ENCODE measurements around the gene AUTS2.
"Not testable (repeated sequence)": the region's sequence is repeated elsewhere in the genome, so short reads cannot be mapped to it uniquely, and the experiment has no call there.

The AUTS2 gene

GRCh38 chr7:70707823-70708243, 1109.6 kb downstream of the AUTS2 start:
- in situ Hi-C loops (cut with MboI; ENCODE audit: low sequenced_read_pairs), result no loop called here

GRCh38 chr7:70710011-70710480, 1111.8 kb downstream of the AUTS2 start:
- in situ Hi-C loops (cut with MboI; ENCODE audit: low sequenced_read_pairs), result no loop called here

GRCh38 chr7:70710651-70711050, 1112.4 kb downstream of the AUTS2 start:
- in situ Hi-C loops (cut with MboI; ENCODE audit: low sequenced_read_pairs), result no loop called here

- in situ Hi-C loops (cut with MboI; ENCODE audit: low sequenced_read_pairs), result no loop called here
Measured at GRCh38 chr7:70711452-70711851, 1113.2 kb downstream of the AUTS2 start.

- in situ Hi-C loops (cut with MboI; ENCODE audit: low sequenced_read_pairs), result no loop called here
Measured at GRCh38 chr7:70712942-70713341, 1114.7 kb downstream of the AUTS2 start.

- in situ Hi-C loops (cut with MboI; ENCODE audit: low sequenced_read_pairs), result no loop called here
Measured at GRCh38 chr7:70714506-70715038, 1116.3 kb downstream of the AUTS2 start.

GRCh38 chr7:70717553-70718329, 1119.5 kb downstream of the AUTS2 start:
- in situ Hi-C loops (cut with MboI; ENCODE audit: low sequenced_read_pairs), result no loop called here

GRCh38 chr7:70719125-70719524, 1120.8 kb downstream of the AUTS2 start:
- in situ Hi-C loops (cut with MboI; ENCODE audit: low sequenced_read_pairs), result no loop called here

- in situ Hi-C loops (cut with MboI; ENCODE audit: low sequenced_read_pairs), result no loop called here
Measured at GRCh38 chr7:70720191-70720873, 1122.1 kb downstream of the AUTS2 start.

- in situ Hi-C loops (cut with MboI; ENCODE audit: low sequenced_read_pairs), result no loop called here
Measured at GRCh38 chr7:70721500-70721899, 1123.2 kb downstream of the AUTS2 start.

- in situ Hi-C loops (cut with MboI; ENCODE audit: low sequenced_read_pairs), result no loop called here
Measured at GRCh38 chr7:70723339-70723738, 1125.1 kb downstream of the AUTS2 start.

GRCh38 chr7:70725448-70725847, 1127.2 kb downstream of the AUTS2 start:
- in situ Hi-C loops (cut with MboI; ENCODE audit: low sequenced_read_pairs), result no loop called here

- in situ Hi-C loops (cut with MboI; ENCODE audit: low sequenced_read_pairs), result no loop called here
Measured at GRCh38 chr7:70726294-70726693, 1128.0 kb downstream of the AUTS2 start.

- in situ Hi-C loops (cut with MboI; ENCODE audit: low sequenced_read_pairs), result no loop called here
Measured at GRCh38 chr7:70726951-70727378, 1128.7 kb downstream of the AUTS2 start.

- in situ Hi-C loops (cut with MboI; ENCODE audit: low sequenced_read_pairs), result no loop called here
Measured at GRCh38 chr7:70727861-70728260, 1129.6 kb downstream of the AUTS2 start.

GRCh38 chr7:70728872-70729552, 1130.7 kb downstream of the AUTS2 start:
- in situ Hi-C loops (cut with MboI; ENCODE audit: low sequenced_read_pairs), result no loop called here

GRCh38 chr7:70729553-70730157, 1131.4 kb downstream of the AUTS2 start:
- in situ Hi-C loops (cut with MboI; ENCODE audit: low sequenced_read_pairs), result not testable (repeated sequence)

- in situ Hi-C loops (cut with MboI; ENCODE audit: low sequenced_read_pairs), result no loop called here
Measured at GRCh38 chr7:70730451-70731110, 1132.3 kb downstream of the AUTS2 start.

GRCh38 chr7:70733090-70733489, 1134.8 kb downstream of the AUTS2 start:
- in situ Hi-C loops (cut with MboI; ENCODE audit: low sequenced_read_pairs), result no loop called here

GRCh38 chr7:70734411-70734810, 1136.1 kb downstream of the AUTS2 start:
- in situ Hi-C loops (cut with MboI; ENCODE audit: low sequenced_read_pairs), result no loop called here

Data from hTERT RPE-1 (cell line).